PFSK-1 (cell line): ENCODE measurements around the gene ADAMTS3.

Experiments used
- FOXP2 ChIP-seq: optimal IDR thresholded peaks from 2 replicates; pipeline ENCODE3; 2011; ENCODE audit warnings: borderline replicate concordance, control low read depth, inconsistent platforms; ENCODE audit not compliant: insufficient read depth; ENCODE audit errors: extremely low read length, extremely low read depth
- POLR2AphosphoS5 ChIP-seq: IDR thresholded peaks from 2 replicates; pipeline ENCODE4 v1.6.1; 2012; ENCODE audit warnings: low read depth, mild to moderate bottlenecking, control low read depth, low read length, moderate library complexity
- REST ChIP-seq, 2 experiments: IDR thresholded peaks; 2 replicates each; pipeline versions ENCODE4 v1.6.1 to v1.8.0; 2011 to 2012; ENCODE audit warnings: low read depth in 2 of 2, low read length in 2 of 2, control low read depth in 1 of 2, inconsistent platforms in 1 of 2, mild to moderate bottlenecking in 1 of 2, moderate library complexity in 1 of 2; ENCODE audit not compliant: insufficient read depth in 1 of 2
- SIN3A ChIP-seq: IDR thresholded peaks from 2 replicates; pipeline ENCODE4 v1.6.1; 2012; ENCODE audit warnings: mild to moderate bottlenecking, low read length, moderate library complexity, borderline replicate concordance; ENCODE audit not compliant: insufficient read depth
- TAF1 ChIP-seq: IDR thresholded peaks from 2 replicates; pipeline ENCODE4 v1.6.1; 2012; ENCODE audit warnings: low read length, control low read depth, borderline replicate concordance; ENCODE audit not compliant: insufficient read depth

DNA sequence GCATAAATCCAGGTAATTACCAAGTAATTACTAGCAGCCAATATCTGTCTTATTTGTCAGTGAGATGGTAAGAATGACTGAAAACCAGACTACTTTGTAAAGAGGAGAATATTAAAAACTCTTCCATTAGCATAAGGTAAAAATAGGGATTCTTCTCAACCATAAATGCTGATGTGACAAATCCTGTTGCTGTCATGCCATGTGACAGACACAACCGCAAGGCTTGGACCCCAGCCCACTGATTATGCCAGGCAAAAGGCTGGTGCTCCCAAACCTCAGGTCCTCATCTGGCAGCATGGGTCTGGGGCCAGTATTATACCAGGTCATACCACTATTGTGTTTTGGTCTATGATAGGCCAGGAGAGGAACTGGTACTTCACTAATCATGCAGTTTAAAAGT, 181.1 kb downstream of the ADAMTS3 start:
- TF ChIP-seq POLR2AphosphoS5 (no peak), REST (IDR thresholded peaks at IDR 0.05; ENCODE audit: insufficient read depth in 1 of 2, low read depth in 2 of 2, low read length in 2 of 2) (no peak), TAF1 (no peak), SIN3A (no peak), FOXP2 (no peak)
